Panc1 (cell line): Measurements from ENCODE around the gene FSTL1.

Source experiments
- CTCF ChIP-seq: fragments of 450-650 bp; IDR thresholded peaks from 2 replicates; pipeline ENCODE4 v1.5.1; 2017; ENCODE audit warnings: mild to moderate bottlenecking
- POLR2AphosphoS5 ChIP-seq: IDR thresholded peaks from 2 replicates; pipeline ENCODE4 v1.6.1; 2012; ENCODE audit warnings: mild to moderate bottlenecking, low read depth, low read length, moderate library complexity
- SIN3A ChIP-seq: IDR thresholded peaks from 2 replicates; pipeline ENCODE4 v1.6.1; 2012; ENCODE audit warnings: low read depth, mild to moderate bottlenecking, low read length, moderate library complexity, borderline replicate concordance; ENCODE audit not compliant: insufficient read depth

GRCh38 chr3:120418446-120418845, 32.3 kb downstream of the FSTL1 start:
- TF ChIP-seq CTCF = no peak
- no peak for TF ChIP-seq POLR2AphosphoS5
- TF ChIP-seq SIN3A = no peak
